HepG2 (cell line): ENCODE results near the gene DPYD.

Source experiments
- BRD4 ChIP-seq: sonication (generic); formaldehyde crosslinking; IDR thresholded peaks from 2 replicates; pipeline ENCODE4 v1.4.0; 2020; ENCODE audit warnings: missing genetic modification reagents
- CBX5 ChIP-seq: sonication (generic); formaldehyde crosslinking; IDR thresholded peaks from 2 replicates; pipeline ENCODE4 v1.4.0; 2020; ENCODE audit warnings: missing genetic modification reagents, borderline replicate concordance
- CTCF ChIP-seq: sonication (generic); formaldehyde crosslinking; IDR thresholded peaks from 2 replicates; pipeline ENCODE4 v1.5.0; 2020; ENCODE audit warnings: mild to moderate bottlenecking, missing genetic modification reagents, moderate library complexity
- HES4 ChIP-seq: sonication (generic); formaldehyde crosslinking; IDR thresholded peaks from 2 replicates; pipeline ENCODE4 v1.9.0; 2021; ENCODE audit warnings: mild to moderate bottlenecking, missing genetic modification reagents, borderline replicate concordance
- POLR2A ChIP-seq, 2 experiments: IDR thresholded peaks; 2 replicates each; pipeline ENCODE4 v1.6.1; 2011; ENCODE audit warnings: low read depth in 2 of 2, low read length in 2 of 2, mild to moderate bottlenecking in 1 of 2, moderate library complexity in 1 of 2; ENCODE audit not compliant: insufficient read depth in 1 of 2
- RCOR2 ChIP-seq: IDR thresholded peaks from 2 replicates; pipeline ENCODE4 v1.6.1; 2016; ENCODE audit warnings: missing biosample characterization, missing genetic modification reagents
- ZEB1 ChIP-seq: IDR thresholded peaks from 2 replicates; pipeline ENCODE4 v1.6.1; 2012; ENCODE audit warnings: mild to moderate bottlenecking, low read depth, inconsistent platforms; ENCODE audit not compliant: insufficient replicate concordance
- ZNF180 ChIP-seq: sonication (generic); formaldehyde crosslinking; IDR thresholded peaks from 2 replicates; pipeline ENCODE4 v1.4.0; 2020; ENCODE audit warnings: low read depth, missing genetic modification reagents, borderline replicate concordance
- ZNF232 ChIP-seq: sonication (generic); formaldehyde crosslinking; IDR thresholded peaks from 2 replicates; pipeline ENCODE4 v1.4.0; 2020; ENCODE audit warnings: missing genetic modification reagents, borderline replicate concordance
- ZNF280D ChIP-seq: sonication (generic); formaldehyde crosslinking; IDR thresholded peaks from 2 replicates; pipeline ENCODE4 v1.5.1; 2020; ENCODE audit warnings: mild to moderate bottlenecking, missing genetic modification reagents

DNA sequence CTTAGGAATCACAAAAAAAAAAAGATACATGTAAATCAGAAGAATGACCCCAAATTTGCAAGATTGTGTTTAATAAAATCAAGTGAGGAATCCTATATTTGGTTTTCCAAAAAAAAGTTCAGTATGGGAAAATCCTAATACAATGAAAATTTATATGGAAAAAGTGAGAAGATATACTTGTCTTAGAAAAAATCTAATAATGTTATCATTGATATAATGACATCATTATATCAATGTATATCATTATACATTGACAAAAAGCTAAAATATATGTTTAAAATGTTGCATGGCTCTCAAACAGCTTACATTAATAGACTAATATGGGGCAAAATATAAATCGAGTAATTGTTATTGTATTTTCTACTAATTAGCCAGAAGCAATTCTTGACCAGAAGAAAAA, 37.0 kb downstream of the DPYD start:
- TF ChIP-seq ZNF280D (CRISPR knock-in tag) (no peak), HES4 (CRISPR knock-in tag) (no peak), ZNF180 (CRISPR knock-in tag) (no peak), ZEB1 (no peak), POLR2A (IDR thresholded peaks at IDR 0.05; ENCODE audit: insufficient read depth in 1 of 2, low read depth in 2 of 2, low read length in 2 of 2) (no peak), CTCF (no peak), BRD4 (CRISPR knock-in tag) (no peak), CBX5 (CRISPR knock-in tag) (no peak), RCOR2 (CRISPR knock-in tag) (no peak), ZNF232 (CRISPR knock-in tag) (no peak)
